ENCODE measurements around the gene FUNDC2. TPM values are rescaled to one million over a fixed set of nuclear protein-coding genes. Genes with fewer than 3 reads are reported as not detected.

FUNDC2 gene
- total RNA-seq, 3 donors from 2014 or later (not counting 1 experiment from before 2014, with no cell fraction given): 49.7 to 52.9 (median 52.1) TPM

DNA sequence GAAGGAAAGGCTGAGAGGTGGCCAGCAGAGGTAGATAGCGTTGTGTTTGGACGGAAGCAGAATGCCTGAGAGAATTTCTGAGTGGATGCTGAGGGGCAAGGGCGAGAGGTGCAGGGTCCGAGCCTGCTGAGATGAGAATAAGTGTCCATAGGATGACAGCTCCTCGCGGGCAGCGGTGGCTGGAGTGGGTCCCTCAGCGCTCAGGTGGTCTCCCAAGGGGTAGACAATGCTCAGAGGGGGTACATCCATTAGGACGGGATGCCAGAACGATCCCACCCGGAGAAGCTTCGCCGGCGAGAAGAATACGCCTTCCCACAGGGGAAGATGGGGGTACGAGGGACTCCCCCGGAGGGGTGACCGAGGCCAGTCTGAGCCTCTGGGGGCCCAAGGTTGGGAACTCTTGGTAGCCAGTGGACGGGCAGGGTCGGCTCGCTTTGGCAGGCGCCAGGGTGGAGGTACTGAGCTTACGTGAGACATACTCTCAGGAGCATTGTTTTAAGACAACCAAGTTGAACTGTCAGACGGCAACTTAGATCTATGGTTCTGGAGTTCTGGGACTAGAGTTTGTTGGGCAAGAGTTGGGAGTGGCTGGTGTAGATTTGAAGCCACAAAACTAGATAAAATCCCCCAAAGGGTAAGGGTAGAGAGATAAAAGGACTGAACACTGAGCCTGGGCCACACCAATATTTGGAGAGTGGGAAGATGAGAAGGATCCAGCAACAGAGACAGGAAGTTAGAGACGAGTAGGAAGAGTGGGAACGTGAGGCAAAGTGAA lies 60.5 kb downstream of the FUNDC2 start:
- Mint-ChIP-seq H3K27ac (peak overlapping the region in 1 of 2 donors; percentile 13), H3K27me3 (ENCODE audit: low read depth in 2 of 2) (no peaks in the 10 kb centered on the region), H3K4me3 (no peak overlapping the region), H3K9me3 (no peaks in the 10 kb centered on the region), H3K36me3 (no peaks in the 10 kb centered on the region), H3K4me1 (no peaks in the 10 kb centered on the region)
- ATAC-seq (no peak), DNase-seq (no peak)
- WGBS (ENCODE audit: insufficient coverage): 96% methylated on average over 26 of the region's 26 CpGs
- TF ChIP-seq, protein P1, sequence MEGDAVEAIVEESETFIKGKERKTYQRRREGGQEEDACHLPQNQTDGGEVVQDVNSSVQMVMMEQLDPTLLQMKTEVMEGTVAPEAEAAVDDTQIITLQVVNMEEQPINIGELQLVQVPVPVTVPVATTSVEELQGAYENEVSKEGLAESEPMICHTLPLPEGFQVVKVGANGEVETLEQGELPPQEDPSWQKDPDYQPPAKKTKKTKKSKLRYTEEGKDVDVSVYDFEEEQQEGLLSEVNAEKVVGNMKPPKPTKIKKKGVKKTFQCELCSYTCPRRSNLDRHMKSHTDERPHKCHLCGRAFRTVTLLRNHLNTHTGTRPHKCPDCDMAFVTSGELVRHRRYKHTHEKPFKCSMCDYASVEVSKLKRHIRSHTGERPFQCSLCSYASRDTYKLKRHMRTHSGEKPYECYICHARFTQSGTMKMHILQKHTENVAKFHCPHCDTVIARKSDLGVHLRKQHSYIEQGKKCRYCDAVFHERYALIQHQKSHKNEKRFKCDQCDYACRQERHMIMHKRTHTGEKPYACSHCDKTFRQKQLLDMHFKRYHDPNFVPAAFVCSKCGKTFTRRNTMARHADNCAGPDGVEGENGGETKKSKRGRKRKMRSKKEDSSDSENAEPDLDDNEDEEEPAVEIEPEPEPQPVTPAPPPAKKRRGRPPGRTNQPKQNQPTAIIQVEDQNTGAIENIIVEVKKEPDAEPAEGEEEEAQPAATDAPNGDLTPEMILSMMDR (IDR thresholded peaks at IDR 0.05): no peak
- H3K27me3 ChIP-seq (ENCODE audit: control insufficient read depth, insufficient read depth, low read length): no peaks in the 10 kb centered on the region
- H3K9me3 ChIP-seq (ENCODE audit: control insufficient read depth, insufficient read depth, low read length): no peaks in the 10 kb centered on the region
- H3K4me1 ChIP-seq (ENCODE audit: control insufficient read depth, insufficient read depth, low read length): no peaks in the 10 kb centered on the region
- H3K36me3 ChIP-seq (ENCODE audit: control insufficient read depth, insufficient read depth, low read length): peaks cover 12% of the 10 kb centered on the region
- H3K4me3 ChIP-seq (ENCODE audit: low read length): no peak overlapping the region
- no peak overlapping the region for H3K27ac ChIP-seq (ENCODE audit: low read length)
- intact Hi-C loops (cut with micrococcal nuclease): no loop called here

DNA sequence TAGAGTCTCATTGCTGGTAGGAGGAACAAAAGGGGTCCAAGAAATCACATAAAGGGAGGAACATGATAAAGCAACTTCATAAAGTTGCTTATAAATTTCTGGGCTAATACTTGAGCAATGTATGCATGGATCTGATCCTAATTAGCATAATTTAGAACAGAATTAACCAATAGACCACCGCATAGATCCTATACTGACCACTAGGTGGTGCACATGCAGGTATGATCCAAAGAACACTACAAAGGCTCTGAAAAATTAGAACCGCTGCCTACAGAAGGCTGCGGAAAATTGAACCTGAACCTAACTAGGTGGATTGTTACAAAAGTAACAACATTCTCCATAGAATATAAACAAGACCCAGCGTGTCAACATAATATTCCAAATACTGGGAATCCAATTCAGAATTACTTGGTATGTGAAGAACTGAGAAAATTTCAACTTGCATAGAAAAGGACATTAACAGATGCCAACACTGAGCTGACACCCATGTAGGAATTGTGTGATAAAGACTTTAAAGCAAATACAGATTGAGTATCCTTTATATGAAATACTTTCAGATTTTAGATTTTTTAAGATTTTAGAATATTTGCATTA lies 67.9 kb downstream of the FUNDC2 start:
- peaks cover 12% of the 10 kb centered on the region for H3K36me3 ChIP-seq (ENCODE audit: control insufficient read depth, insufficient read depth, low read length)
- no peaks in the 10 kb centered on the region for H3K36me3 Mint-ChIP-seq
- no peaks in the 10 kb centered on the region for H3K4me1 Mint-ChIP-seq
- peak in 1 of 2 donors; percentile 72 for DNase-seq
- H3K9me3 Mint-ChIP-seq: no peaks in the 10 kb centered on the region
- WGBS (ENCODE audit: insufficient coverage): 47% methylated on average over 2 of the region's 4 CpGs
- no peaks in the 10 kb centered on the region for H3K27me3 ChIP-seq (ENCODE audit: control insufficient read depth, insufficient read depth, low read length)
- ATAC-seq: peak in 2 of 3 donors; percentile 69
- H3K9me3 ChIP-seq (ENCODE audit: control insufficient read depth, insufficient read depth, low read length): no peaks in the 10 kb centered on the region
- no peak overlapping the region for H3K4me3 Mint-ChIP-seq
- H3K27ac Mint-ChIP-seq: no peak overlapping the region
- TF ChIP-seq, protein P1 (IDR thresholded peaks at IDR 0.05): peak; percentile 45
- intact Hi-C loops (cut with micrococcal nuclease): no loop called here
- no peaks in the 10 kb centered on the region for H3K27me3 Mint-ChIP-seq (ENCODE audit: low read depth in 2 of 2)
- H3K4me1 ChIP-seq (ENCODE audit: control insufficient read depth, insufficient read depth, low read length): no peaks in the 10 kb centered on the region
- H3K4me3 ChIP-seq (ENCODE audit: low read length): no peak overlapping the region
- H3K27ac ChIP-seq (ENCODE audit: low read length): no peak overlapping the region

DNA sequence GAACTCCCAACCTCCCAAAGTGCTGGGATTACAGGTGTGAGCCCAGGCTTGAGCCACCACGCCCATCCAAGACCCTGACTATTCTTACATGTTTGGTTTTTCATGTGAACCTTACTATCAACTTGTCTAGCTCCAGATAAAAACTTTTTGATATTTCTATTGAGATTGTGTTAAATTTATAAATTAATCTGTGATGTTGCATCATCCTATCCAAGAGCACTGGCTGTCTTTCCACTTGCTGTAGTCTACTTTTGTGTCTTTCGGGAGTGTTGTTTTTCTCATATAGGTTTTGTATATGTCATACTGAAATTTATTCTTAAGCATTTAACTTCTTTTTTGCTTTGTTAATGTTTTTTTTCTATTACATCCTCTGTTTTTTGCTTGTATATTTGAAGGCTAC lies 79.3 kb downstream of the FUNDC2 start:
- TF ChIP-seq, protein P1 (IDR thresholded peaks at IDR 0.05): no peak
- intact Hi-C loops (cut with micrococcal nuclease): no loop called here
- Histone ChIP-seq H3K27ac (ENCODE audit: low read length) (no peak overlapping the region), H3K36me3 (ENCODE audit: control insufficient read depth, insufficient read depth, low read length) (peaks cover 4% of the 10 kb centered on the region), H3K9me3 (ENCODE audit: control insufficient read depth, insufficient read depth, low read length) (no peaks in the 10 kb centered on the region), H3K4me3 (ENCODE audit: low read length) (no peak overlapping the region), H3K27me3 (ENCODE audit: control insufficient read depth, insufficient read depth, low read length) (no peaks in the 10 kb centered on the region), H3K4me1 (ENCODE audit: control insufficient read depth, insufficient read depth, low read length) (no peaks in the 10 kb centered on the region)
- Mint-ChIP-seq H3K4me3 (no peak overlapping the region), H3K27ac (no peak overlapping the region), H3K9me3 (no peaks in the 10 kb centered on the region), H3K36me3 (peaks cover 7% of the 10 kb centered on the region), H3K4me1 (no peaks in the 10 kb centered on the region), H3K27me3 (ENCODE audit: low read depth in 2 of 2) (no peaks in the 10 kb centered on the region)
- DNase-seq (no peak), ATAC-seq (no peak)
- no CpG with 5 or more reads among the region's 2 CpGs for WGBS (ENCODE audit: insufficient coverage)

Data from natural killer cell (primary cell).